Osteoblast (primary cell): ENCODE measurements around the gene BRSK2. TPM values are rescaled to one million over a fixed set of nuclear protein-coding genes. Genes with fewer than 3 reads are reported as not detected.

Experiments used
- DNase-seq: peaks from one replicate; pipeline ENCODE4 v3.0.0; 2011; ENCODE audit warnings: low spot score, mixed read lengths; ENCODE audit not compliant: insufficient read length; ENCODE audit errors: missing footprints
- H2AFZ ChIP-seq: 2 replicates; pipeline ENCODE4 v1.6.0; 2011; ENCODE audit warnings: mild to moderate bottlenecking, low read length
- H3K27ac ChIP-seq: 2 replicates; pipeline ENCODE4 v1.5.1; 2011; ENCODE audit warnings: mild to moderate bottlenecking, low read depth, low read length, moderate library complexity
- H3K27me3 ChIP-seq: 2 replicates; pipeline ENCODE4 v1.6.0; 2012; ENCODE audit warnings: mild to moderate bottlenecking, control low read depth, inconsistent platforms, low read length, moderate library complexity; ENCODE audit not compliant: insufficient read depth
- H3K36me3 ChIP-seq: 2 replicates; pipeline ENCODE4 v1.5.1; 2011; ENCODE audit warnings: mild to moderate bottlenecking, low read length, control low read depth, moderate library complexity; ENCODE audit not compliant: insufficient read depth
- H3K4me1 ChIP-seq: 2 replicates; pipeline ENCODE4 v1.5.1; 2011; ENCODE audit warnings: mild to moderate bottlenecking, low read length, control low read depth, moderate library complexity; ENCODE audit not compliant: insufficient read depth
- H3K4me2 ChIP-seq: 2 replicates; pipeline ENCODE4 v1.6.0; 2011; ENCODE audit warnings: mild to moderate bottlenecking, low read length; ENCODE audit not compliant: insufficient read depth
- H3K4me3 ChIP-seq: fragments of 200-600 bp; sonication (generic); 3 replicates; pipeline ENCODE4 v1.5.1; 2012; ENCODE audit warnings: mild to moderate bottlenecking, low read length, inconsistent platforms; ENCODE audit not compliant: insufficient read depth
- H3K79me2 ChIP-seq: 2 replicates; pipeline ENCODE4 v1.6.0; 2012; ENCODE audit warnings: mild to moderate bottlenecking, low read length, control low read depth, inconsistent platforms; ENCODE audit not compliant: insufficient read depth
- H3K9me3 ChIP-seq: 2 replicates; pipeline ENCODE4 v1.5.1; 2011; ENCODE audit warnings: low read depth, low read length, control low read depth
- H4K20me1 ChIP-seq: 2 replicates; pipeline ENCODE4 v1.6.0; 2012; ENCODE audit warnings: mild to moderate bottlenecking, low read length, control low read depth; ENCODE audit not compliant: insufficient read depth
- CTCF ChIP-seq: IDR thresholded peaks from 2 replicates; pipeline ENCODE4 v1.5.1; 2011; ENCODE audit warnings: mild to moderate bottlenecking, low read depth, low read length, moderate library complexity; ENCODE audit errors: extremely low read depth
- total RNA-seq: library from RNA; depleted of rRNA; stranded (reverse); fragments of >200 nt; gene quantifications from 2 replicates; pipeline ENCODE4 v1.2.3, GENCODE V29; 2012

The BRSK2 gene
- total RNA-seq, 1 donor = 0.36 TPM

DNA sequence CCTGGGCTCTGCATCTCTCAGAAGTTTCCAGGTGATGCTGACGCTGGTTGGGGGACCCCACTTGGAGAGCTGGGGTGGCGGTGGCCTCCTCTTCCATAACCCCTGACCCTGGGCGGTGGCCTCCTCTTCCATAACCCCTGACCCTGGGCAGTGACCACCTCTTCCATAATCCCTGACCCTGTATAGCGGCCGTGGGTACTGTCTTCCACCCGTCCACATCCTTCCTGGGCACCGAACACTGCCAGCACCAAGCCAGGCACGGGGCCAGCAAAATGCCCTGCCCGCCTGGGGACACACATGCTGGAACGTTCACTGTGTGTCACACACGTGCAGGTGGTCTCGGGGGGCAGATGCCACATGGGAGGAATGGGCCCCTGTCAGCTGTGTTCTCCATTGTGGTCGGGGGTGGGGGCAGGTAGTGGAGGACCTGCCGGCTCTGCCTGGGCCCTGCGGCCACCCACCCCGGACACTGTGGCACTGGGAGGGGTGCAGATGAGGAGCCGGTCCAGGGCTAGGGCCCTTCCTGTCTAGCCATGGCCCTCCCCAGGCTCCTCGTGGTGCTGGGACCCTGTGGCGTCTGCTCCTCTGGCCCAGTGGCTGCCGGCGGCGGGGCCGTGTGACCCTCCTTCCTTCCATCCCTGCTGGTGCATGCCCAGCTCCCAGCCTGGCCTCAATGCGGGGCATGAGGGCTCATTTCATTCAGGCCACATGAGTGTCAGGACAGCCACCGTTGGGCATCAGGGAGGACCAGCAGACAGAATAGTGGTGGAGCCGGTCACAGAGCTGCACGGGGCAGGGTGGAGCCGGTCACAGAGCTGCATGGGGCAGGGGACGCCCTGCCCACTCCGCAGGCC lies 10.8 kb downstream of the BRSK2 start:
- no peak for DNase-seq
- TF ChIP-seq CTCF = no peak
- no peaks in the 10 kb centered on the region for H3K9me3 ChIP-seq

GRCh38 chr11:1401171-1401445 lies 11.4 kb downstream of the BRSK2 start:
- DNase-seq = no peak
- TF ChIP-seq CTCF = no peak
- Histone ChIP-seq H3K79me2 (no peaks in the 10 kb centered on the region), H3K27me3 (no peaks in the 10 kb centered on the region), H3K4me3 (no peak overlapping the region), H3K9me3 (no peaks in the 10 kb centered on the region), H3K36me3 (no peaks in the 10 kb centered on the region), H3K4me2 (no peak overlapping the region), H3K27ac (no peak overlapping the region), H4K20me1 (peaks cover 3% of the 10 kb centered on the region), H3K4me1 (no peaks in the 10 kb centered on the region), H2AFZ (no peak overlapping the region)

More for the DNA sequence above, 10.8 kb downstream of the BRSK2 start:
- Histone ChIP-seq H3K36me3 (no peaks in the 10 kb centered on the region), H3K4me3 (no peak overlapping the region), H3K27ac (no peak overlapping the region), H2AFZ (no peak overlapping the region), H3K4me1 (no peaks in the 10 kb centered on the region), H3K27me3 (no peaks in the 10 kb centered on the region), H3K79me2 (no peaks in the 10 kb centered on the region), H4K20me1 (peaks cover 3% of the 10 kb centered on the region), H3K4me2 (no peak overlapping the region)

DNA sequence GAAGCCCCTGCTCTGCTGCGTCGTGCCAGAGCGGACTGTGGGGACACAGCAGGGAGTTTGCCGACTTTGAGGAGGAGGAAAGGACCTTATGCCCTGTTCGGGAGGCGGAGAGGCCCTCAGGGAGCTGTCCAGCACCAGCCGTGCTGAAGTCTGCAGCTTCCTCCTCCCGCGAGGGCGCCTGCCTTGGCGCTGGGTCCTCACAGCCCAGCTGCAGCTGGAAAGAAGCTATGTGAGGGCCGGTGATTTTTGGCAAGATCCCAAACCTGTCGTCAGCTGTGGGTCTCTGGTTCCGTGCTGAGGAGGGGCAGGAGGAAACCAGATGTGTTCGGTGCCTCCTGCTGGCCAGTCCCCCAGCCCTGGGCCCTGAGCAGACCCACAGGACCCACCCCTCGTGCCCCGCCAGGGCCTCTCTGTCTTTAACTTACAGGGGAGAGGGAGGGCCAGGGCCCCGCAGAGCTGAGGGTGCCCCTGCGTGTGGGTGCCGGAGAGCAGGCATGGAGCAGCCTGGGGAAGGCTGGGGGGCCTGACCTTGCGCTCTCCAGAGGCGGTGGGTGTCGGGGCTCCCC lies 12.0 kb downstream of the BRSK2 start:
- Histone ChIP-seq H2AFZ (no peak overlapping the region), H3K4me1 (no peaks in the 10 kb centered on the region), H3K36me3 (no peaks in the 10 kb centered on the region), H3K79me2 (no peaks in the 10 kb centered on the region), H3K27ac (no peak overlapping the region), H3K4me3 (no peak overlapping the region), H4K20me1 (peaks cover 3% of the 10 kb centered on the region), H3K27me3 (no peaks in the 10 kb centered on the region), H3K9me3 (no peaks in the 10 kb centered on the region), H3K4me2 (no peak overlapping the region)
- TF ChIP-seq CTCF = no peak
- DNase-seq = peak; percentile 99

GRCh38 chr11:1402355-1403077 lies 12.8 kb downstream of the BRSK2 start:
- no peak for TF ChIP-seq CTCF
- no peak overlapping the region for H3K4me3 ChIP-seq
- H3K79me2 ChIP-seq = no peaks in the 10 kb centered on the region
- H3K36me3 ChIP-seq = no peaks in the 10 kb centered on the region
- H3K27ac ChIP-seq = no peak overlapping the region
- DNase-seq = no peak
- no peaks in the 10 kb centered on the region for H3K4me1 ChIP-seq
- no peak overlapping the region for H2AFZ ChIP-seq
- no peak overlapping the region for H3K4me2 ChIP-seq
- no peaks in the 10 kb centered on the region for H3K9me3 ChIP-seq
- peaks cover 3% of the 10 kb centered on the region for H4K20me1 ChIP-seq
- H3K27me3 ChIP-seq = no peaks in the 10 kb centered on the region
